GM19397 (cell line): ENCODE data around the gene TEAD2.
A peak's percentile ranks its signal among the peaks of the same experiment; 100 is the strongest.
"Not testable (repeated sequence)": the region's sequence is repeated elsewhere in the genome, so short reads cannot be mapped to it uniquely, and the experiment has no call there.

Experiments
- ATAC-seq: cut with Tn5 transposase; IDR thresholded peaks from one replicate; pipeline ENCODE4 v1.9.1; 2021; ENCODE audit warnings: mild to moderate bottlenecking, moderate library complexity; ENCODE audit not compliant: unreplicated experiment

TEAD2 gene

GRCh38 chr19:49333811-49334288, 28.4 kb downstream of the TEAD2 start:
- ATAC-seq: peak; percentile 48

- ATAC-seq: no peak
Observed at GRCh38 chr19:49333418-49333805, 28.8 kb downstream of the TEAD2 start.

- ATAC-seq: not testable (repeated sequence)
Observed at GRCh38 chr19:49332691-49333417, 29.4 kb downstream of the TEAD2 start.

GRCh38 chr19:49331616-49332055, 30.6 kb downstream of the TEAD2 start:
- ATAC-seq: peak; percentile 43

GRCh38 chr19:49331187-49331586, 31.0 kb downstream of the TEAD2 start:
- ATAC-seq: not testable (repeated sequence)

- ATAC-seq: no peak
Observed at GRCh38 chr19:49328741-49329140, 33.5 kb downstream of the TEAD2 start.

GRCh38 chr19:49327878-49328544, 34.2 kb downstream of the TEAD2 start:
- ATAC-seq: no peak

- ATAC-seq: no peak
Observed at GRCh38 chr19:49326165-49326704, 36.0 kb downstream of the TEAD2 start.

- not testable (repeated sequence) for ATAC-seq
Observed at GRCh38 chr19:49325756-49326155, 36.5 kb downstream of the TEAD2 start.

GRCh38 chr19:49324801-49325576, 37.2 kb downstream of the TEAD2 start, which contains the start of gene SLC6A16:
Gene SLC6A16, minus strand, starts transcription at chr19:49325191. Its CDS starts 13,844 bp downstream, at chr19:49311347.
- no peak for ATAC-seq

GRCh38 chr19:49318296-49318695, 43.9 kb downstream of the TEAD2 start:
- ATAC-seq: no peak

GRCh38 chr19:49316284-49316683, 45.9 kb downstream of the TEAD2 start:
- ATAC-seq: no peak

- no peak for ATAC-seq
Observed at GRCh38 chr19:49315111-49315510, 47.1 kb downstream of the TEAD2 start.

GRCh38 chr19:49309087-49309486, 53.1 kb downstream of the TEAD2 start:
- no peak for ATAC-seq

GRCh38 chr19:49306734-49307133, 55.5 kb downstream of the TEAD2 start:
- not testable (repeated sequence) for ATAC-seq

- no peak for ATAC-seq
Observed at GRCh38 chr19:49301866-49302252, 60.4 kb downstream of the TEAD2 start.

- ATAC-seq: peak; percentile 72
Observed at GRCh38 chr19:49301165-49301865, 60.9 kb downstream of the TEAD2 start.

- not testable (repeated sequence) for ATAC-seq
Observed at GRCh38 chr19:49298653-49299052, 63.6 kb downstream of the TEAD2 start.

- ATAC-seq: no peak
Observed at GRCh38 chr19:49297403-49297802, 64.8 kb downstream of the TEAD2 start.

- ATAC-seq: no peak
Observed at GRCh38 chr19:49295208-49295880, 66.9 kb downstream of the TEAD2 start.
